HepG2 (cell line): ENCODE data around the gene TTC5. TPM values are rescaled to one million over a fixed set of nuclear protein-coding genes. Genes with fewer than 3 reads are reported as not detected.
A peak's percentile ranks its signal among the peaks of the same experiment; 100 is the strongest.

Experiments used
- ARHGAP35 ChIP-seq: sonication (generic); formaldehyde crosslinking; IDR thresholded peaks from 2 replicates; pipeline ENCODE4 v1.9.0; 2022; ENCODE audit warnings: mild to moderate bottlenecking, inconsistent platforms, moderate library complexity, missing genetic modification reagents, borderline replicate concordance
- ATF7 ChIP-seq, 2 experiments: fragments of 450-650 bp in 1 of 2; sonication (generic) in 1 of 2; formaldehyde crosslinking in 1 of 2; IDR thresholded peaks; 2 replicates each; pipeline versions ENCODE4 v1.4.0 to v1.6.1; 2016 to 2020; ENCODE audit warnings: antibody characterized with exemption in 1 of 2, mild to moderate bottlenecking in 1 of 2, missing genetic modification reagents in 1 of 2
- CEBPZ ChIP-seq: IDR thresholded peaks from 2 replicates; pipeline ENCODE4 v1.6.1; 2012; ENCODE audit warnings: low read length, improper control_type of control experiment
- ETV5 ChIP-seq: IDR thresholded peaks from 2 replicates; pipeline ENCODE4 v1.6.1; 2018; ENCODE audit warnings: missing biosample characterization, missing genetic modification reagents, inconsistent platforms, borderline replicate concordance
- KLF9 ChIP-seq: IDR thresholded peaks from 2 replicates; pipeline ENCODE4 v1.6.1; 2016; ENCODE audit warnings: low read depth
- NFE2 ChIP-seq: sonication (generic); formaldehyde crosslinking; IDR thresholded peaks from 2 replicates; pipeline ENCODE4 v1.4.0; 2020; ENCODE audit warnings: missing genetic modification reagents
- NR2F6 ChIP-seq, 2 experiments: IDR thresholded peaks; 2 replicates each; pipeline ENCODE4 v1.6.1; 2016; ENCODE audit warnings: antibody characterized with exemption in 1 of 2, mild to moderate bottlenecking in 1 of 2
- RBAK ChIP-seq: sonication (generic); formaldehyde crosslinking; IDR thresholded peaks from 2 replicates; pipeline ENCODE4 v1.5.1; 2020; ENCODE audit warnings: mild to moderate bottlenecking, missing genetic modification reagents
- SKI ChIP-seq: fragments of 450-650 bp; IDR thresholded peaks from one replicate; pipeline ENCODE4 v1.6.1; 2018; ENCODE audit warnings: mild to moderate bottlenecking; ENCODE audit not compliant: partially characterized antibody
- ZBTB1 ChIP-seq: sonication (generic); formaldehyde crosslinking; IDR thresholded peaks from 2 replicates; pipeline ENCODE4 v1.4.0; 2020; ENCODE audit warnings: missing genetic modification reagents, borderline replicate concordance
- ZFY ChIP-seq: sonication (generic); formaldehyde crosslinking; IDR thresholded peaks from 2 replicates; pipeline ENCODE4 v1.4.0; 2020; ENCODE audit warnings: missing genetic modification reagents
- ZNF205 ChIP-seq: IDR thresholded peaks from 2 replicates; pipeline ENCODE4 v1.6.1; 2018; ENCODE audit warnings: missing biosample characterization, missing genetic modification reagents
- polyA plus RNA-seq, 8 experiments: library from polyadenylated mRNA; depleted of rRNA in 3 of 8; stranded (reverse) in 7 of 8; unstranded in 1 of 8; fragments of >200 nt; fragmentation: Illumina TruSeq in 4 of 8; extraction: Trizol in 4 of 8; gene quantifications; 2 replicates each; pipeline versions ENCODE4 v1.2.1 to v1.2.3, GENCODE V29; 2011 to 2016; ENCODE audit warnings: low read depth in 4 of 8, missing spikeins in 1 of 8, mixed read lengths in 1 of 8; ENCODE audit not compliant: insufficient read depth in 1 of 8
- total RNA-seq, 5 experiments: library from RNA; depleted of rRNA; stranded (reverse); fragments of >200 nt; fragmentation: Illumina TruSeq; extraction: Trizol; gene quantifications; 2 replicates each; pipeline ENCODE4 v1.2.3, GENCODE V29; 2016; ENCODE audit warnings: low read depth in 1 of 5
- TF ChIP-seq, protein P1 (sequence below), 2 experiments: fragments of 450-650 bp in 1 of 2; sonication (generic) in 1 of 2; formaldehyde crosslinking in 1 of 2; IDR thresholded peaks; 2 replicates each; pipeline versions ENCODE4 v1.6.1 to v1.8.0; 2016 to 2022; ENCODE audit warnings: antibody characterized with exemption in 1 of 2, mild to moderate bottlenecking in 1 of 2, missing genetic modification reagents in 1 of 2
- TF ChIP-seq, protein P2 (sequence below): sonication (generic); formaldehyde crosslinking; IDR thresholded peaks from 2 replicates; pipeline ENCODE4 v1.8.0; 2022; ENCODE audit warnings: missing genetic modification reagents, low read depth, mild to moderate bottlenecking, borderline replicate concordance

TTC5 gene
- total and polyA plus RNA-seq, 2 of the 13 experiments (the other 11 are each of a cell fraction or from before 2014, with no cell fraction given), result 8.7 to 28.5 TPM

GRCh38 chr14:20343092-20343861 is 37.5 kb upstream of the TTC5 start, which contains the start of gene PARP2 (continued):
- TF ChIP-seq SKI (peak; percentile 56), ZFY (CRISPR knock-in tag) (peak; percentile 62), KLF9 (CRISPR knock-in tag) (no peak; the same call in none of the 2 replicates), ARHGAP35 (CRISPR knock-in tag) (peak; percentile 81; the same call in 1 of the 2 replicates), NR2F6 (IDR thresholded peaks at IDR 0.05) (peak; percentile 49; the same call in 1 of the 2 replicates), NR2F6 (CRISPR knock-in tag; IDR thresholded peaks at IDR 0.05) (no peak), NFE2 (CRISPR knock-in tag) (no peak), ZBTB1 (CRISPR knock-in tag) (no peak), CEBPZ (no peak), ETV5 (CRISPR knock-in tag) (peak; percentile 53), ZNF205 (peak; percentile 70; the same call in 1 of the 2 replicates), ATF7 (IDR thresholded peaks at IDR 0.05) (peak; percentile 100), ATF7 (CRISPR knock-in tag; IDR thresholded peaks at IDR 0.05) (peak; percentile 99), RBAK (CRISPR knock-in tag) (no peak)
- TF ChIP-seq, protein P1, sequence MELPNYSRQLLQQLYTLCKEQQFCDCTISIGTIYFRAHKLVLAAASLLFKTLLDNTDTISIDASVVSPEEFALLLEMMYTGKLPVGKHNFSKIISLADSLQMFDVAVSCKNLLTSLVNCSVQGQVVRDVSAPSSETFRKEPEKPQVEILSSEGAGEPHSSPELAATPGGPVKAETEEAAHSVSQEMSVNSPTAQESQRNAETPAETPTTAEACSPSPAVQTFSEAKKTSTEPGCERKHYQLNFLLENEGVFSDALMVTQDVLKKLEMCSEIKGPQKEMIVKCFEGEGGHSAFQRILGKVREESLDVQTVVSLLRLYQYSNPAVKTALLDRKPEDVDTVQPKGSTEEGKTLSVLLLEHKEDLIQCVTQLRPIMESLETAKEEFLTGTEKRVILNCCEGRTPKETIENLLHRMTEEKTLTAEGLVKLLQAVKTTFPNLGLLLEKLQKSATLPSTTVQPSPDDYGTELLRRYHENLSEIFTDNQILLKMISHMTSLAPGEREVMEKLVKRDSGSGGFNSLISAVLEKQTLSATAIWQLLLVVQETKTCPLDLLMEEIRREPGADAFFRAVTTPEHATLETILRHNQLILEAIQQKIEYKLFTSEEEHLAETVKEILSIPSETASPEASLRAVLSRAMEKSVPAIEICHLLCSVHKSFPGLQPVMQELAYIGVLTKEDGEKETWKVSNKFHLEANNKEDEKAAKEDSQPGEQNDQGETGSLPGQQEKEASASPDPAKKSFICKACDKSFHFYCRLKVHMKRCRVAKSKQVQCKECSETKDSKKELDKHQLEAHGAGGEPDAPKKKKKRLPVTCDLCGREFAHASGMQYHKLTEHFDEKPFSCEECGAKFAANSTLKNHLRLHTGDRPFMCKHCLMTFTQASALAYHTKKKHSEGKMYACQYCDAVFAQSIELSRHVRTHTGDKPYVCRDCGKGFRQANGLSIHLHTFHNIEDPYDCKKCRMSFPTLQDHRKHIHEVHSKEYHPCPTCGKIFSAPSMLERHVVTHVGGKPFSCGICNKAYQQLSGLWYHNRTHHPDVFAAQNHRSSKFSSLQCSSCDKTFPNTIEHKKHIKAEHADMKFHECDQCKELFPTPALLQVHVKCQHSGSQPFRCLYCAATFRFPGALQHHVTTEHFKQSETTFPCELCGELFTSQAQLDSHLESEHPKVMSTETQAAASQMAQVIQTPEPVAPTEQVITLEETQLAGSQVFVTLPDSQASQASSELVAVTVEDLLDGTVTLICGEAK (IDR thresholded peaks at IDR 0.05), result no peak
- TF ChIP-seq, protein P1 (CRISPR knock-in tag; IDR thresholded peaks at IDR 0.05), result peak; percentile 46
- TF ChIP-seq, protein P2, sequence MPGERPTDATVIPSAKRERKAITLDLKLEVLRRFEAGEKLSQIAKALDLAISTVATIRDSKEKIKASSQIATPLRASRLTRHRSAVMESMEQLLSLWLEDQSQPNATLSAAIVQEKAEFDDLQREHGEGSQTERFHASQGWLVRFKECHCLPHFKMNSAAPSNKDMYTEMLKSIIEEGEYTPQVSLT (CRISPR knock-in tag), result no peak
